ENCODE results near the gene PI16.

DNA sequence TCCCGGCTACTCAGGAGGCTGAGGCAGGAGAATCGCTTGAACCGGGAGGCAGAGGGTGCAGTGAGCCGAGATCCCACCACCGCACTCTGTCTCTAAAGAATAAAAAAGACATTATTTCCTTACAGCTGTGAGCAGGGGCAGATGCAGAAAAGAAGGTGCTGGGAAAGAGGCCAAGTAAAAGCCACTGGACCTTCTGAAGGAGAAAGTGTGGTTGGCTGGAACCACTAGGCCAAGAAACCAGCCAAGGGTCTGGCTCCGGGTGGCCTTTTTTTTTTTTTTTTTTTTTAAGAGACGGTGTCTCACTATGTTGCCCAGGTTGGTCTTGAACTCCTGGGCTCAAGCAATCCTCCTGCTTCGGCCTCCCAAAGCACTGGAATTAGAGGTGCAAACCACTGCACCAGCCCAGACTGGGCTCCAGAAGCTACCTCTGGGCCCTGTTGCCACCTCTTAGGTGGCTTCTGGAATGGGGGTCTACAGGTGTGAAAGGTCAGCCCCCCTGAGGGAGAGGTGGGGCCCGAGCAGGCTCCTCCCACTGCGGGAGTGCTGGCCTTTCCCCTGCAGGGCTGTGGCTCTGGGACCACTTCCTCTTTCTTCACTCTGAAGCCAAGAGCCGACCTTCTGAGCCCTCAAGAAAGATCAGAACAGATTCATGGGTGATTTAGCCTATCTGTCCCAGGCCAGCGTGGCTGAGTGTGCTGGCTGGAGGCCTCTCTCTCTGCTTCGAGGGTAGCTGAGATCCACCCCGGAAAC lies 50.7 kb downstream of the PI16 start, which contains the start of gene FGD2:
- no peak for TF ChIP-seq EZH2 (IDR thresholded peaks at IDR 0.05; ENCODE audit: borderline replicate concordance, low read length)
- TF ChIP-seq, protein P1, sequence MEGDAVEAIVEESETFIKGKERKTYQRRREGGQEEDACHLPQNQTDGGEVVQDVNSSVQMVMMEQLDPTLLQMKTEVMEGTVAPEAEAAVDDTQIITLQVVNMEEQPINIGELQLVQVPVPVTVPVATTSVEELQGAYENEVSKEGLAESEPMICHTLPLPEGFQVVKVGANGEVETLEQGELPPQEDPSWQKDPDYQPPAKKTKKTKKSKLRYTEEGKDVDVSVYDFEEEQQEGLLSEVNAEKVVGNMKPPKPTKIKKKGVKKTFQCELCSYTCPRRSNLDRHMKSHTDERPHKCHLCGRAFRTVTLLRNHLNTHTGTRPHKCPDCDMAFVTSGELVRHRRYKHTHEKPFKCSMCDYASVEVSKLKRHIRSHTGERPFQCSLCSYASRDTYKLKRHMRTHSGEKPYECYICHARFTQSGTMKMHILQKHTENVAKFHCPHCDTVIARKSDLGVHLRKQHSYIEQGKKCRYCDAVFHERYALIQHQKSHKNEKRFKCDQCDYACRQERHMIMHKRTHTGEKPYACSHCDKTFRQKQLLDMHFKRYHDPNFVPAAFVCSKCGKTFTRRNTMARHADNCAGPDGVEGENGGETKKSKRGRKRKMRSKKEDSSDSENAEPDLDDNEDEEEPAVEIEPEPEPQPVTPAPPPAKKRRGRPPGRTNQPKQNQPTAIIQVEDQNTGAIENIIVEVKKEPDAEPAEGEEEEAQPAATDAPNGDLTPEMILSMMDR (conservative IDR thresholded peaks at IDR 0.05 in 1 of 2, IDR thresholded peaks at IDR 0.05 in 1 of 2; ENCODE audit: extremely low read depth in 1 of 2, insufficient read depth in 1 of 2, low read depth in 1 of 2, low read length in 2 of 2), result no peak
